ENCODE measurements around the gene SNRNP48.

Gene SNRNP48

GRCh38 chr6:7542065-7542873 is 47.7 kb upstream of the SNRNP48 start (continued):
- no peak for TF ChIP-seq ZNF398 (tag by site-specific recombination; IDR thresholded peaks at IDR 0.05)
- no peak for TF ChIP-seq ZNF366 (tag by site-specific recombination; conservative IDR thresholded peaks at IDR 0.05)
- no peak; the same call in 1 of the 2 replicates for TF ChIP-seq ZNF501 (tag by site-specific recombination; IDR thresholded peaks at IDR 0.05)
- peak; percentile 43 for TF ChIP-seq GLIS2 (tag by site-specific recombination; IDR thresholded peaks at IDR 0.05)
- no peak for TF ChIP-seq ZNF112 (tag by site-specific recombination; IDR thresholded peaks at IDR 0.05)
- no peak for TF ChIP-seq ZNF221 (tag by site-specific recombination; IDR thresholded peaks at IDR 0.05; ENCODE audit: borderline replicate concordance)
- peak; percentile 37 for TF ChIP-seq ZBTB26 (tag by site-specific recombination; optimal IDR thresholded peaks at IDR 0.05)
- no peak for TF ChIP-seq ZNF660 (tag by site-specific recombination; IDR thresholded peaks at IDR 0.05)
- no peak for TF ChIP-seq ZNF624 (tag by site-specific recombination; IDR thresholded peaks at IDR 0.05)
- TF ChIP-seq ZNF202 (tag by site-specific recombination; IDR thresholded peaks at IDR 0.05; ENCODE audit: borderline replicate concordance) = no peak
- no peak for TF ChIP-seq ELK4 (IDR thresholded peaks at IDR 0.05; ENCODE audit: borderline replicate concordance, low read depth, low read length)
- no peak for TF ChIP-seq ZNF140 (tag by site-specific recombination; IDR thresholded peaks at IDR 0.05)
- peak; percentile 1; the same call in 1 of the 2 replicates for TF ChIP-seq ZFP37 (tag by site-specific recombination; IDR thresholded peaks at IDR 0.05)
- no peak for TF ChIP-seq ZNF658 (tag by site-specific recombination; IDR thresholded peaks at IDR 0.05)
- TF ChIP-seq ZNF596 (tag by site-specific recombination; IDR thresholded peaks at IDR 0.05) = no peak
- no peak for TF ChIP-seq ZNF549 (tag by site-specific recombination; IDR thresholded peaks at IDR 0.05)

GRCh38 chr6:7542874-7543624 is 46.9 kb upstream of the SNRNP48 start:
- Histone ChIP-seq H3K27ac (ENCODE audit: extremely low read depth, low read depth, low read length) (peak overlapping the region; percentile 96), H3K9me3 (ENCODE audit: control insufficient read depth, insufficient read depth, low read depth, low read length) (no peaks in the 10 kb centered on the region), H3K4me3 (ENCODE audit: low read depth, low read length) (peak overlapping the region; percentile 74), H3K4me1 (ENCODE audit: control insufficient read depth, insufficient read depth, low read length) (peaks cover 35% of the 10 kb centered on the region), H3K36me3 (ENCODE audit: control insufficient read depth in 2 of 2, insufficient read depth in 1 of 2, low read length in 2 of 2) (no peaks in the 10 kb centered on the region)
- POLR2A ChIA-PET = interaction anchor here (0.7 to 2.0 kb wide), 5 partner anchors 20 to 153 kb away, joined by 3 to 11 read pairs (median 7); partner anchors contain the start of genes CAGE1, RIOK1 and SNRNP48
- CTCF ChIA-PET = interaction anchor here (0.5 to 0.6 kb wide), 2 partner anchors 190 to 426 kb away, joined by 3 read pairs; no protein-coding TSS in a partner anchor
- TF ChIP-seq ZNF37A (tag by site-specific recombination; IDR thresholded peaks at IDR 0.05) = no peak
- TF ChIP-seq ZNF335 (tag by site-specific recombination; conservative IDR thresholded peaks at IDR 0.05) = peak; percentile 83
- TF ChIP-seq ZNF521 (tag by site-specific recombination; IDR thresholded peaks at IDR 0.05) = no peak
- no peak for TF ChIP-seq ZEB2 (tag by site-specific recombination; IDR thresholded peaks at IDR 0.05)
- TF ChIP-seq YY2 (tag by site-specific recombination; IDR thresholded peaks at IDR 0.05) = no peak
- peak; percentile 94 for TF ChIP-seq GLIS2 (tag by site-specific recombination; IDR thresholded peaks at IDR 0.05)
- peak; percentile 50; the same call in 1 of the 2 replicates for TF ChIP-seq PRDM6 (tag by site-specific recombination; IDR thresholded peaks at IDR 0.05)
- TF ChIP-seq ZNF239 (tag by site-specific recombination; IDR thresholded peaks at IDR 0.05) = no peak
- peak; percentile 63; the same call in 1 of the 2 replicates for TF ChIP-seq ZNF362 (tag by site-specific recombination; IDR thresholded peaks at IDR 0.05)
- TF ChIP-seq ZNF629 (tag by site-specific recombination; IDR thresholded peaks at IDR 0.05) = no peak
- peak; percentile 88 for TF ChIP-seq ZFHX2 (tag by site-specific recombination; conservative IDR thresholded peaks at IDR 0.05)
- TF ChIP-seq KLF1 (tag by site-specific recombination; IDR thresholded peaks at IDR 0.05) = peak; percentile 56; the same call in 1 of the 2 replicates
